A172 (cell line): ENCODE data around the gene ZNF230. TPM values are rescaled to one million over a fixed set of nuclear protein-coding genes. Genes with fewer than 3 reads are reported as not detected.

Source experiments
- DNase-seq: peaks from one replicate; pipeline ENCODE4 v3.0.0-alpha.2; 2015; ENCODE audit warnings: low spot score
- total RNA-seq: library from RNA; depleted of rRNA; stranded (reverse); fragments of >200 nt; shearing (Covaris generic); gene quantifications from 2 replicates; pipeline ENCODE4 v1.2.3, GENCODE V29; 2014; rRNA removed

The ZNF230 gene
- total RNA-seq, 1 experiment from 2014 or later = 6.0 TPM

DNA sequence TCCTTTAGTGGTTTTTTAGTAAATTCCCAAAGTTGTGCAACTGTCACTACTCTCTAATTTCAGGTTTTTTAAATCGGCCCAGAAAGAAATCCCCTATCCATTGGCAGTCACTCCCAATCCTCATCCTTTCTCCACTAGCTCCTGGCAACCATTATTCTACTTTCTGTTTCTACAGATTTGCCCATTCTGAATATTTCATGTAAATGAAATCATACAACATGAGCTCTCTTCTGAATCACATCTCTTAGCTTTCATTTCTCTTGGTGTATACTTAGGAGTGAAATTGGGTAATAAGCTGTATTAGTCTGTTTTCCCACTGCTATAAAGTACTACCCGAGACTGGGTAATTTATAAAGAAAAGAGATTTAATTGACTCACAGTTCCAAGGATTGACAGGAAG is 39.4 kb downstream of the ZNF230 start:
- DNase-seq = no peak

DNA sequence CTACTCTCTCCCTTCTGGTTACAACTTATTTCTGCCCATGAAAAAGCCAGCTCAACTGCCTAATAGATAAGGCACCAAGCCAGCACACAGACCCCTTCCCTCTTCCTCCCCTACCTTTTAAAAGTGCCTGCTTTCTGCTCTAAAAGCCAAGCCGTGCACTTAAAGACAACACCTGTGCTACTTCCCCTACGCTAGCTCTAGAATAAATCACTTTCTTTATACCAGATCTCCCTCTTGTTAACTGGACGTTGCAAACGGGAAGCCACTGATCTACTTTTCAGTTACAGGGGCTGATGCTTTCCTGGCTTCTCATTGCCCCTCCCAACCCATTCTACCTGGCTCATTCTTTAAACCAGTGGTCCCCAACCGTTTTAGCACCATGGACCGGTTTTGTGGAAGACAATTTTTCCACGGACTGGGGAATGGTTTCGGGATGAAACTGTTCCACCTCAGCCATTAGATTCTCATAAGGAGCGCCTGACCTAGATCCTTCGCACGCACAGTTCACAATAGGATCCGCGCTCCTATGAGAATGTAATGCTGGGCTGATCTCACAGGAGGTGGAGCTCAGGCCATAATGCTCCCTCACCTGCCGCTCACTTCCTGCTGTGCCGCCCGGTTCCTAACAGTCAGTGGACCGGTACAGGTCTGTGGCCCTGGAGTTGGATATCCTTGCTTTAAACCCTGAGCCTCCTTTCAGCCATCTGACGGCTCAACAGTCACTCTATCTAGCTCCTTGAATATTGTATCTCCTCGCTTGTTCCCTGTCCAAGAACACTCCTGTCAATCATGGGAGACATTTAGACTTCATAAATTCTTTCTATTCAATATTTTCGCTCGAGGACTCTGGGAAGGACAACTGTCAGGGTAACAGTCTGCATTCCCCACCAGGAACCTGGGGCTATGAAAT is 48.2 kb downstream of the ZNF230 start:
- DNase-seq = no peak

DNA sequence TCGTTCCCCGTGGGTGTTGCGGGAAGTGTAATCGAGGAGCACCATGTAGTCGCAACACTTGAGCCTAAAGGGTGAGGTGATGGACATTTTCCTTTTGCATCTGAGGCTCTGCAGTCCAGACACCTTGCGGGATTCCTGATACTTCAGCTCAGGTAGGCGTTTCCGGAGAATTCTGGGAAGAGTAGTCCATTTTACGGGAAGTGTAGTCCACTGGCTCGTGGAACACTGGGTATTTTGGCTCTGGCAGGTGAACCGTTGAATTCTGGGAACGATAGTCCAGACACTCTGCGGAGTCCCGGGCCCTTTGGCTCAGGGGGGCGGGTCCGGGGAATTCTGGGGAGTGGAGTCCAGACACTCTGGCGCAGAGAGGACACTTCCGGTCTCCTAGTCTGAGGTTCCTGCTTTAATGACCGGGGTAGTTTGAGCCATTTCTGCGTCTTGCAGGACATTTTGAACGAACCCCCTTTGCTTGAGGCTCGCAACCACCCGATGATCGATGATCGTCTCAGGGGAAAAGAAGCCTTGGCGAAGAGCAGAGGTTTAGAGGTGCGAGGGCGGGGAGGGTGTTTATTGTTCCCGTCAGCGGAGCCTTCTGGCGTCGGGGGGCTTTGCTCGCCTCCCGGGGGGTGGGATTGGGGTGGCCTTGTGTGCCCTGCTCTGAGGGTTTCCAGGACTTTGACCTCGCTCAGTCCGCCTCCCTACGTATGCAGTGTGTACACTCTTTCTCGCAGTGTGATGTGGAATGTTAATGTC is 49.1 kb downstream of the ZNF230 start, which contains the start of gene ZNF223:
ZNF223 (plus strand) TSS at position 387 of the 753 bp plus-strand sequence. CDS start 3,141 bp downstream, outside the sequence.
- DNase-seq = peak; percentile 91

DNA sequence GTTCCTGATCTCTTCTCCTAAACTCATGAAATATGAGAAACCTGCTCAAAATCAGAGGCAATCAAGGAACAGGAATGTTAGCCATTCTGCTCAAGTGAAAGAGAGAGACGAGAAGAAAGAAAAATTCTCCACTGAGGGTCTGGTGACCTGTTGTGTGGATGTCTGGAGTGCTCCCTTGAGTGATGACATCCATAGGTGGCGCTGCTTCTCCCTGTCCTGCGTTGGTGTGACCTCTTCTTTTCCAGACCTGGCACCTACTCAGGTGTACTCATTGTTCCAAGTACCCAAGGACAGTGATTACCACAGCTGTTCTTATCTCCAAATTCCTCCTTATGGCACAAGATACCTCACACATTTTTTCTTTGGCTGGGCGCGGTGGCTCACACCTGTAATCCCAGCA is 53.1 kb downstream of the ZNF230 start:
- no peak for DNase-seq

DNA sequence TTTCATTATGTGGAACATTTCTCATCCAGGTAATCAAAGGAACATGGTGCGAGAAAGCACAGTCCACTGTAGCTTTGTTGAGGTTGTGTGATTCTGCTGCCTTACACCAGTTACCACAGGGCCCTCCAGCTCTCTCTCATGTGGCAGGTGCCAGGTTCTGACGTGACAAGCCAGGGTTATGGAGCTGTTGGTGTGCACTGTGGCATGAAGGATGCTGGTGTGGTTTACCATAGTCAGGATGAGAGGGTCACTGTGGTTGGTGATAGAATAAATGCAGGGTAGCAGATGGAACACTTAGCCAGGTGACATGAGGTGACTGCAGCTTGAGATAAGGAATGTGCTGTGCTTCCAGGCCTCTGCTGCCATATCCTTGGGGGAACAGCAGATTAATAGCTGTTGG is 56.5 kb downstream of the ZNF230 start:
- DNase-seq = no peak

DNA sequence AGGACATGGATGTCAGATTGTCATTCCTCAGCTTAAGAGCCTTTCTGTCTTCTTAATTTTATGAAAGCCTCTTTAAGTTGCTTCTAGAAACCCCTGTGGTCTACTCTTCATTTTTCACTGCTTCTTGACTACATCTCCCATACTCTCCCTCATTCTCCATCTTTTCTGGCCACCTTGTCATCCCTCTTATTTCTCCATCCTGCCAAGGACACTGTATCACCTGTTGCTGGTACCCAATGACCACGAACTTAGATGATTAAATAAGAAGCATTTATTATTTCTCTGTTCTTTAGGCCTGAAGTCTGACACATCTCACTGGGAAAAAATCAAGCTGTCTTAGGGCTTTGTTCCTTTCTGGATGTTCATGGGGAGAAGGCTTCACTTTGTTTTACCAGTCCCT is 58.3 kb downstream of the ZNF230 start:
- no peak for DNase-seq

Other genes with a start within 250 kb of the ZNF230 start
- gene SMG9, start 248.0 kb upstream of the ZNF230 start, total RNA-seq = 15.9 and 23.1 TPM in 2 replicates
- gene KCNN4, start 222.0 kb upstream of the ZNF230 start, total RNA-seq = 57.6 and 68.6 TPM in 2 replicates
- 0.31 TPM in 1 of 2 replicates, not detected in the other for gene LYPD5, start 200.5 kb upstream of the ZNF230 start, total RNA-seq
- gene ZNF283, start 175.6 kb upstream of the ZNF230 start, total RNA-seq = 4.7 and 5.2 TPM in 2 replicates
- gene ZNF404, start 119.0 kb upstream of the ZNF230 start, total RNA-seq = 2.1 and 3.5 TPM in 2 replicates
- gene ZNF45, start 67.7 kb upstream of the ZNF230 start, total RNA-seq = 11.1 and 15.9 TPM in 2 replicates
- gene ZNF221, start 51.7 kb upstream of the ZNF230 start, total RNA-seq = 3.9 and 5.8 TPM in 2 replicates
- 5.1 and 5.8 TPM in 2 replicates for gene ZNF155, start 18.8 kb upstream of the ZNF230 start, total RNA-seq
- gene ZNF222, start 22.4 kb downstream of the ZNF230 start, total RNA-seq = 7.2 and 9.0 TPM in 2 replicates
- 3.8 and 4.5 TPM in 2 replicates for gene ZNF223, start 49.1 kb downstream of the ZNF230 start, total RNA-seq
- gene ZNF284, start 69.2 kb downstream of the ZNF230 start, total RNA-seq = 1.1 and 2.6 TPM in 2 replicates
- 15.6 and 17.3 TPM in 2 replicates for gene ZNF224, start 91.4 kb downstream of the ZNF230 start, total RNA-seq
- 3.7 and 3.9 TPM in 2 replicates for gene ZNF225, start 110.4 kb downstream of the ZNF230 start, total RNA-seq
- gene ZNF234, start 138.6 kb downstream of the ZNF230 start, total RNA-seq = 10.5 and 13.2 TPM in 2 replicates
- gene ZNF226, start 162.1 kb downstream of the ZNF230 start, total RNA-seq = 23.8 and 30.3 TPM in 2 replicates
- gene ZNF227, start 209.6 kb downstream of the ZNF230 start, total RNA-seq = 15.2 and 17.1 TPM in 2 replicates